ENCODE data around the gene EBNA1BP2. TPM values are rescaled to one million over a fixed set of nuclear protein-coding genes. Genes with fewer than 3 reads are reported as not detected.
A peak's percentile ranks its signal among the peaks of the same experiment; 100 is the strongest.

EBNA1BP2 gene, protein sequence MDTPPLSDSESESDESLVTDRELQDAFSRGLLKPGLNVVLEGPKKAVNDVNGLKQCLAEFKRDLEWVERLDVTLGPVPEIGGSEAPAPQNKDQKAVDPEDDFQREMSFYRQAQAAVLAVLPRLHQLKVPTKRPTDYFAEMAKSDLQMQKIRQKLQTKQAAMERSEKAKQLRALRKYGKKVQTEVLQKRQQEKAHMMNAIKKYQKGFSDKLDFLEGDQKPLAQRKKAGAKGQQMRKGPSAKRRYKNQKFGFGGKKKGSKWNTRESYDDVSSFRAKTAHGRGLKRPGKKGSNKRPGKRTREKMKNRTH
- 10 to 100 TPM; 30.6 to 72.8 (median 45.8) TPM for total RNA-seq

DNA sequence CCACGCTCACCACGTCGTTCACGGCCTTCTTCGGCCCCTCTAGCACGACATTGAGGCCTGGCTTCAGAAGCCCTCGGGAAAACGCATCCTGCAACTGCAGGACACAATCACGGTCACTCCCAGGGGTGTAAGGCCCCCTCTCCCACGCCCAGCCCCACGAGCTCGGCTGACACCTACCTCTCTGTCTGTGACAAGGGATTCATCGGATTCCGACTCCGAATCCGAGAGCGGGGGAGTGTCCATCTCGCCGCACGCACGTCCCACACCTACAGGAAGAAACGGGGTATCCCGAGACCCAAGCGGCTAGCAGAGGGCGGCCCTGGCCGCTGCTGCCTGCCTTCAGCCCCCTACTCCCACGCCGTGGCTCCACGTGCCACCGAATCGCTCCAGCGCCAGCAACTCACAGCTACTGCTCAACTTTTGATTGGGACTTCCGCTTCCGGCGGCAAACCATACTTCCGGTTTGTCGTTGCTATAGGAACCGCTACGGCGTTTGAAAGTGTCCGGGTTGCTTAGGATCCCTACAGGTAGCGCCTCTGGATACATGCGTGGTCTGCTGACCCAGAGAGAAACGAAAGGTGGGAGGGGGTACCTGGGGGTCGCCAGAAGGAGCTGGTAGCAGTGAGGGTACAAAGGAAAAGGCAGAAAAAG is at the start of gene EBNA1BP2, which contains the start of gene CFAP57:
EBNA1BP2 (minus strand) TSS at position 415 of the 651 bp plus-strand sequence; CDS start at position 243, 172 bp downstream.
CFAP57 (plus strand) TSS at position 455 of the 651 bp plus-strand sequence. CDS start 424 bp downstream, outside the sequence.
- Histone ChIP-seq H3K27me3 (no peaks in the 10 kb centered on the region), H3K9me3 (no peaks in the 10 kb centered on the region), H3K4me1 (peaks cover 9 to 24% (median 16%) of the 10 kb centered on the region in 4 donors), H3K27ac (peak within 1 kb of the TSS; percentile 53 to 63 (median 54)), H3K36me3 (peaks cover under 1 to 36% (median 20%) of the 10 kb centered on the region in 4 donors), H3K4me3 (peak within 1 kb of the TSS; percentile 78 to 97 (median 92))
- ATAC-seq (ENCODE audit: low FRiP score in 2 of 2), result peak; percentile 92 to 95
- peak; percentile 90 to 91 for DNase-seq
- TF ChIP-seq POLR2AphosphoS5 (IDR thresholded peaks at IDR 0.05), result peak; percentile 11 to 56
- TF ChIP-seq POLR2A (IDR thresholded peaks at IDR 0.05), result peak in 1 of 4 donors; percentile 33
- TF ChIP-seq EP300 (IDR thresholded peaks at IDR 0.05), result no peak
- TF ChIP-seq, protein P1, sequence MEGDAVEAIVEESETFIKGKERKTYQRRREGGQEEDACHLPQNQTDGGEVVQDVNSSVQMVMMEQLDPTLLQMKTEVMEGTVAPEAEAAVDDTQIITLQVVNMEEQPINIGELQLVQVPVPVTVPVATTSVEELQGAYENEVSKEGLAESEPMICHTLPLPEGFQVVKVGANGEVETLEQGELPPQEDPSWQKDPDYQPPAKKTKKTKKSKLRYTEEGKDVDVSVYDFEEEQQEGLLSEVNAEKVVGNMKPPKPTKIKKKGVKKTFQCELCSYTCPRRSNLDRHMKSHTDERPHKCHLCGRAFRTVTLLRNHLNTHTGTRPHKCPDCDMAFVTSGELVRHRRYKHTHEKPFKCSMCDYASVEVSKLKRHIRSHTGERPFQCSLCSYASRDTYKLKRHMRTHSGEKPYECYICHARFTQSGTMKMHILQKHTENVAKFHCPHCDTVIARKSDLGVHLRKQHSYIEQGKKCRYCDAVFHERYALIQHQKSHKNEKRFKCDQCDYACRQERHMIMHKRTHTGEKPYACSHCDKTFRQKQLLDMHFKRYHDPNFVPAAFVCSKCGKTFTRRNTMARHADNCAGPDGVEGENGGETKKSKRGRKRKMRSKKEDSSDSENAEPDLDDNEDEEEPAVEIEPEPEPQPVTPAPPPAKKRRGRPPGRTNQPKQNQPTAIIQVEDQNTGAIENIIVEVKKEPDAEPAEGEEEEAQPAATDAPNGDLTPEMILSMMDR (IDR thresholded peaks at IDR 0.05), result no peak
- 0% methylated on average over 9 to 44 of the region's 45 CpGs for WGBS, 2 donors

DNA sequence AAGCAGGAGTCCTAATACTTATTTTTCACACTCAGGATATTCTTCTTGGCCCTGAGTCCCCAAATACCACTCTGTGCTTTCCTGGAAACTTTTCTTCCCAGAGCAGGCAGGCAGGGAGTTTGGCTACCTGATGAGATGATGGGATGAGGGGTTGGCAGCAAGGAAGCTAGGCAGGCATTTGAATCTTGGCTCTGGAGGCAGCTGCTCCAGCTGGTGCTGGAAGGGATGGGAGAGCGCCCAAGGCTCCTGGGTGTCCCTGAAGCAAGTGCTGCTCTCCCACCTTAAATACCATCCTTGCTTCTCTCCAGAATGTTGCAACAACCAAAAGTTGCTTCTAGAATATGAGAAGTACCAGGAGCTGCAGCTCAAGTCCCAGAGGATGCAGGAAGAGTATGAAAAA is 49.7 kb upstream of the EBNA1BP2 start:
- no peaks in the 10 kb centered on the region for H3K27me3 ChIP-seq
- ATAC-seq (ENCODE audit: low FRiP score in 2 of 2) (no peak), DNase-seq (no peak)
- H3K36me3 ChIP-seq, result no peaks in the 10 kb centered on the region
- TF ChIP-seq POLR2A (IDR thresholded peaks at IDR 0.05) (no peak), POLR2AphosphoS5 (IDR thresholded peaks at IDR 0.05) (no peak), EP300 (IDR thresholded peaks at IDR 0.05) (no peak)
- TF ChIP-seq, protein P1 (IDR thresholded peaks at IDR 0.05), result no peak
- H3K4me3 ChIP-seq, result no peak overlapping the region
- no peak overlapping the region for H3K27ac ChIP-seq
- no peaks in the 10 kb centered on the region for H3K9me3 ChIP-seq
- 91% methylated on average over 1 of the region's 1 CpG; no CpG with 5 or more reads in 1 of the 2 donors for WGBS, 2 donors
- H3K4me1 ChIP-seq, result no peaks in the 10 kb centered on the region

DNA sequence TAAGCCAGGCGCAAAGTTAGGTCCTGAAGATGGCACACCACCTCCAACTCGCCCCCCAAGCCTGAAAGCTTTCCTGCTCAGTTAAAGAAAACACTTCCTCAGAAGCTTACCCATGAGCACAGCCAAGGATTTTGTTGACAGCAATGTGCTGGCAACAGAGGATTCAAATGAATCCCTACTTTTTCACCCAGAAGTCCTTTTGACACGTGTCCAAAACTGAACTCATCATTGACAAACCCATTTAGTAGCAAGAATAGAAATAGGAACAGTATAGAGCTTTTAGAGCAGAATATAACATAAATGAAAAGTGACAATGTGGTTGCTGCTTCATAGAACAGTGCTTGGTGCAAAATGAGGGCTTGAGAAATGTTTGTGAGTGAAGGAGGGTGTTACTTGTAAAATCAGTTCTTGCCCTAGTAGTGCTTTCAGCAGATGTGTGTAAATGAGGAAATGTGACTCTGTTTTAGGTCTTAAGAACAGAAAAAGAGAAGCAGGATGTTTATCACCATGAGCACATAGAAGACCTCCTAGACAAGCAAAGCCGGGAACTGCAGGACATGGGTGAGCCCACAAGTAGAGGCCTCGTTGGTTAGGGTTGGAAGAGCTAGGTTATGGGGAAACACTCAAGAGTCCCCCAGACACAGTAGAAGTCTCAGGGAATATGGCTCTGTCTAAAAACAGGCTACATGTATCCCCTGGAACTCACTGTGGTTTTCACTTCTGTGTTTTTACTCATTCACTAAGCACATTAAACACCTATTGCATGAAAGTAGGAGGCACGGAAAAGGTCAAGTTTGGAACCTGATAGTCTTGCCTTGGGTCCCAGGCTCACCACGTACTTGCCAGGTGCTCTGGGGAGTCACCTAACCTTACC is 49.1 kb upstream of the EBNA1BP2 start:
- H3K27ac ChIP-seq, result no peak overlapping the region
- H3K9me3 ChIP-seq, result no peaks in the 10 kb centered on the region
- no peaks in the 10 kb centered on the region for H3K36me3 ChIP-seq
- no peaks in the 10 kb centered on the region for H3K27me3 ChIP-seq
- H3K4me3 ChIP-seq, result no peak overlapping the region
- ATAC-seq (ENCODE audit: low FRiP score in 2 of 2) (peak in 1 of 2 donors; percentile 33), DNase-seq (no peak)
- 72 to 78% methylated on average over 7 of the region's 7 CpGs for WGBS, 2 donors
- H3K4me1 ChIP-seq, result no peaks in the 10 kb centered on the region
- TF ChIP-seq EP300 (IDR thresholded peaks at IDR 0.05), result no peak
- no peak for TF ChIP-seq POLR2AphosphoS5 (IDR thresholded peaks at IDR 0.05)
- no peak for TF ChIP-seq POLR2A (IDR thresholded peaks at IDR 0.05)
- TF ChIP-seq, protein P1 (IDR thresholded peaks at IDR 0.05), result no peak

DNA sequence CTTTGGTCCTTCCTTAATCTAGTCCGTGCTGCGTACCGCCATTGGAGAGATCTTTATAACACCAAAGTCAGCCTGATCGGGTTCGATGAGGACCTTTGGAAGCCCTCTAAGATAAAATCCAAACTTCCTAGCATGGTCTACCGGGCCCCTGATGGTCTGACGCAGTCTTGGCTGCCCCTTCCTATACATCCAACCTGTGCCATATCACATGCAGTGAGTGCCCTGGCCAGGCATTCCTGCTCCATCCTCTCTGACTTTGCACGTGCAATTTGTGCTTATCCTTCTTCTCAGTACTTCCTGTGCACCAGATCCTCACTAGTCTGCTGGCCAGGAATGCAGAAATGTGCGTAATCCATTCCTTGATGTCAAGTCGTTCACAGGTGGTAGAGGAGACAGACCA is 45.7 kb upstream of the EBNA1BP2 start:
- Histone ChIP-seq H3K4me1 (no peaks in the 10 kb centered on the region), H3K4me3 (no peak overlapping the region), H3K27ac (no peak overlapping the region), H3K27me3 (no peaks in the 10 kb centered on the region), H3K9me3 (no peaks in the 10 kb centered on the region), H3K36me3 (no peaks in the 10 kb centered on the region)
- TF ChIP-seq POLR2A (IDR thresholded peaks at IDR 0.05), result no peak
- TF ChIP-seq POLR2AphosphoS5 (IDR thresholded peaks at IDR 0.05), result no peak
- TF ChIP-seq EP300 (IDR thresholded peaks at IDR 0.05), result no peak
- TF ChIP-seq, protein P1 (IDR thresholded peaks at IDR 0.05), result no peak
- DNase-seq (no peak), ATAC-seq (ENCODE audit: low FRiP score in 2 of 2) (peak in 1 of 2 donors; percentile 52)
- WGBS, 2 donors, result 86 to 90% methylated on average over 10 of the region's 10 CpGs
